ENCODE data around the gene CLDN25.
A peak's percentile ranks its signal among the peaks of the same experiment; 100 is the strongest.
"Not testable (repeated sequence)": the region's sequence is repeated elsewhere in the genome, so short reads cannot be mapped to it uniquely, and the experiment has no call there.

CLDN25 gene

GRCh38 chr11:113760241-113760640 lies 19.4 kb upstream of the CLDN25 start:
- TF ChIP-seq CTCF (IDR thresholded peaks at IDR 0.05; ENCODE audit: low read depth, low read length, missing control alignments): no peak
- in situ Hi-C loops (cut with HindIII; ENCODE audit: low pct_ligation_motif_present, low sequenced_read_pairs): no loop called here
- DNase-seq: no peak
- H3K27me3 ChIP-seq (replicated peaks): no peaks in the 10 kb centered on the region
- no peak overlapping the region for H3K4me3 ChIP-seq (ENCODE audit: low read depth, low read length)
- H3K27ac ChIP-seq: no peak overlapping the region
- peaks cover 8% of the 10 kb centered on the region for H3K36me3 ChIP-seq (replicated peaks)

- H3K27me3 ChIP-seq (replicated peaks); H3K36me3 ChIP-seq (replicated peaks); H3K4me3 ChIP-seq (ENCODE audit: low read depth, low read length); H3K27ac ChIP-seq; in situ Hi-C loops (cut with HindIII; ENCODE audit: low pct_ligation_motif_present, low sequenced_read_pairs); DNase-seq: not testable (repeated sequence)
These were observed 16.6 kb upstream of the CLDN25 start for GRCh38 chr11:113763040-113763439.

GRCh38 chr11:113764527-113765219 lies 14.9 kb upstream of the CLDN25 start:
- TF ChIP-seq CTCF (IDR thresholded peaks at IDR 0.05; ENCODE audit: low read depth, low read length, missing control alignments): no peak
- in situ Hi-C loops (cut with HindIII; ENCODE audit: low pct_ligation_motif_present, low sequenced_read_pairs): no loop called here

GRCh38 chr11:113771964-113772363 lies 7.6 kb upstream of the CLDN25 start:
- no peak for DNase-seq
- in situ Hi-C loops (cut with HindIII; ENCODE audit: low pct_ligation_motif_present, low sequenced_read_pairs): no loop called here
- Histone ChIP-seq H3K27me3 (replicated peaks) (no peaks in the 10 kb centered on the region), H3K27ac (no peak overlapping the region), H3K36me3 (replicated peaks) (peaks cover 5% of the 10 kb centered on the region), H3K4me3 (ENCODE audit: low read depth, low read length) (no peak overlapping the region)
- TF ChIP-seq CTCF (IDR thresholded peaks at IDR 0.05; ENCODE audit: low read depth, low read length, missing control alignments): no peak

More at GRCh38 chr11:113764527-113765219, 14.9 kb upstream of the CLDN25 start:
- Histone ChIP-seq H3K4me3 (ENCODE audit: low read depth, low read length) (no peak overlapping the region), H3K36me3 (replicated peaks) (peaks cover 4% of the 10 kb centered on the region), H3K27ac (no peak overlapping the region), H3K27me3 (replicated peaks) (no peaks in the 10 kb centered on the region)
- no peak for DNase-seq

GRCh38 chr11:113773092-113773415 lies 6.5 kb upstream of the CLDN25 start:
- H3K4me3 ChIP-seq (ENCODE audit: low read depth, low read length): peak overlapping the region; percentile 97
- H3K27me3 ChIP-seq (replicated peaks): no peaks in the 10 kb centered on the region
- H3K27ac ChIP-seq: peak overlapping the region; percentile 70
- in situ Hi-C loops (cut with HindIII; ENCODE audit: low pct_ligation_motif_present, low sequenced_read_pairs): no loop called here
- H3K36me3 ChIP-seq (replicated peaks): peaks cover 5% of the 10 kb centered on the region
- peak; percentile 17 for DNase-seq
- TF ChIP-seq CTCF (IDR thresholded peaks at IDR 0.05; ENCODE audit: low read depth, low read length, missing control alignments): no peak

- peak; percentile 97 for DNase-seq
- Histone ChIP-seq H3K36me3 (replicated peaks) (peaks cover 3% of the 10 kb centered on the region), H3K4me3 (ENCODE audit: low read depth, low read length) (peak within 1 kb of the TSS; percentile 97), H3K27me3 (replicated peaks) (no peaks in the 10 kb centered on the region), H3K27ac (peak within 1 kb of the TSS; percentile 70)
- in situ Hi-C loops (cut with HindIII; ENCODE audit: low pct_ligation_motif_present, low sequenced_read_pairs): no loop called here
- TF ChIP-seq CTCF (IDR thresholded peaks at IDR 0.05; ENCODE audit: low read depth, low read length, missing control alignments): peak; percentile 81
These were observed 6.0 kb upstream of the CLDN25 start, which contains the start of gene ZW10 for GRCh38 chr11:113773416-113774173. TSS of gene ZW10 (minus strand) at chr11:113773692. CDS start at chr11:113773666, 26 bp downstream.
